PFSK-1 (cell line): ENCODE results near the gene APOBEC3C.

Source experiments
- FOXP2 ChIP-seq: optimal IDR thresholded peaks from 2 replicates; pipeline ENCODE3; 2011; ENCODE audit warnings: borderline replicate concordance, control low read depth, inconsistent platforms; ENCODE audit not compliant: insufficient read depth; ENCODE audit errors: extremely low read length, extremely low read depth
- POLR2AphosphoS5 ChIP-seq: IDR thresholded peaks from 2 replicates; pipeline ENCODE4 v1.6.1; 2012; ENCODE audit warnings: low read depth, mild to moderate bottlenecking, control low read depth, low read length, moderate library complexity
- SIN3A ChIP-seq: IDR thresholded peaks from 2 replicates; pipeline ENCODE4 v1.6.1; 2012; ENCODE audit warnings: mild to moderate bottlenecking, low read length, moderate library complexity, borderline replicate concordance; ENCODE audit not compliant: insufficient read depth
- TAF1 ChIP-seq: IDR thresholded peaks from 2 replicates; pipeline ENCODE4 v1.6.1; 2012; ENCODE audit warnings: low read length, control low read depth, borderline replicate concordance; ENCODE audit not compliant: insufficient read depth
- TF ChIP-seq, protein P1 (sequence below), 2 experiments: IDR thresholded peaks; 2 replicates each; pipeline versions ENCODE4 v1.6.1 to v1.8.0; 2011 to 2012; ENCODE audit warnings: low read depth in 2 of 2, low read length in 2 of 2, control low read depth in 1 of 2, inconsistent platforms in 1 of 2, mild to moderate bottlenecking in 1 of 2, moderate library complexity in 1 of 2; ENCODE audit not compliant: insufficient read depth in 1 of 2

APOBEC3C gene

GRCh38 chr22:39026509-39027150, 12.6 kb downstream of the APOBEC3C start:
- TF ChIP-seq SIN3A (no peak), FOXP2 (no peak), POLR2AphosphoS5 (no peak), TAF1 (no peak)
- TF ChIP-seq, protein P1, sequence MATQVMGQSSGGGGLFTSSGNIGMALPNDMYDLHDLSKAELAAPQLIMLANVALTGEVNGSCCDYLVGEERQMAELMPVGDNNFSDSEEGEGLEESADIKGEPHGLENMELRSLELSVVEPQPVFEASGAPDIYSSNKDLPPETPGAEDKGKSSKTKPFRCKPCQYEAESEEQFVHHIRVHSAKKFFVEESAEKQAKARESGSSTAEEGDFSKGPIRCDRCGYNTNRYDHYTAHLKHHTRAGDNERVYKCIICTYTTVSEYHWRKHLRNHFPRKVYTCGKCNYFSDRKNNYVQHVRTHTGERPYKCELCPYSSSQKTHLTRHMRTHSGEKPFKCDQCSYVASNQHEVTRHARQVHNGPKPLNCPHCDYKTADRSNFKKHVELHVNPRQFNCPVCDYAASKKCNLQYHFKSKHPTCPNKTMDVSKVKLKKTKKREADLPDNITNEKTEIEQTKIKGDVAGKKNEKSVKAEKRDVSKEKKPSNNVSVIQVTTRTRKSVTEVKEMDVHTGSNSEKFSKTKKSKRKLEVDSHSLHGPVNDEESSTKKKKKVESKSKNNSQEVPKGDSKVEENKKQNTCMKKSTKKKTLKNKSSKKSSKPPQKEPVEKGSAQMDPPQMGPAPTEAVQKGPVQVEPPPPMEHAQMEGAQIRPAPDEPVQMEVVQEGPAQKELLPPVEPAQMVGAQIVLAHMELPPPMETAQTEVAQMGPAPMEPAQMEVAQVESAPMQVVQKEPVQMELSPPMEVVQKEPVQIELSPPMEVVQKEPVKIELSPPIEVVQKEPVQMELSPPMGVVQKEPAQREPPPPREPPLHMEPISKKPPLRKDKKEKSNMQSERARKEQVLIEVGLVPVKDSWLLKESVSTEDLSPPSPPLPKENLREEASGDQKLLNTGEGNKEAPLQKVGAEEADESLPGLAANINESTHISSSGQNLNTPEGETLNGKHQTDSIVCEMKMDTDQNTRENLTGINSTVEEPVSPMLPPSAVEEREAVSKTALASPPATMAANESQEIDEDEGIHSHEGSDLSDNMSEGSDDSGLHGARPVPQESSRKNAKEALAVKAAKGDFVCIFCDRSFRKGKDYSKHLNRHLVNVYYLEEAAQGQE (IDR thresholded peaks at IDR 0.05; ENCODE audit: insufficient read depth in 1 of 2, low read depth in 2 of 2, low read length in 2 of 2), result no peak

DNA sequence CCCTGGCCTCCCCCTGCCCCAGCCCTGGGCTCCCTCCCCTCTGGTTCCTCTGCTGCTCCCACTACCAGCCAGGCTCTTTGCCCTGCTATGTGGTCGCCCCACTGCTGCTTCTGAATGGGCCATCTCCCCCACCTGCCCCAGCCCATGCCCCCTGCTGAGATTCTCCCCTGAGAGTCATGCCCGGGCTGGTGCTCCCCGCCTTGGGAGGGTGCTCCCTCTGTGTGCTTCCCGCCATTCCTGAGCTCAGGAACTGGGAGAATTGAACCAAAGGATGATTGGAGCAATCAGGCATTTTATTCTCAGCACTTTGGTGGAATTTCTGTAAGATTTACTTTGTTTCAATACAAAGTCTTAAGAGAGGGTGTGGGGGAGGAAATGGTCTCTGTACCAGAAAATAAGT, 13.7 kb downstream of the APOBEC3C start:
- TF ChIP-seq TAF1 (no peak), POLR2AphosphoS5 (no peak), SIN3A (no peak), FOXP2 (no peak)
- TF ChIP-seq, protein P1 (IDR thresholded peaks at IDR 0.05; ENCODE audit: insufficient read depth in 1 of 2, low read depth in 2 of 2, low read length in 2 of 2), result no peak

GRCh38 chr22:39028281-39028680, 14.2 kb downstream of the APOBEC3C start:
- TF ChIP-seq SIN3A (no peak), POLR2AphosphoS5 (no peak), FOXP2 (no peak), TAF1 (no peak)
- TF ChIP-seq, protein P1 (IDR thresholded peaks at IDR 0.05; ENCODE audit: insufficient read depth in 1 of 2, low read depth in 2 of 2, low read length in 2 of 2), result no peak

DNA sequence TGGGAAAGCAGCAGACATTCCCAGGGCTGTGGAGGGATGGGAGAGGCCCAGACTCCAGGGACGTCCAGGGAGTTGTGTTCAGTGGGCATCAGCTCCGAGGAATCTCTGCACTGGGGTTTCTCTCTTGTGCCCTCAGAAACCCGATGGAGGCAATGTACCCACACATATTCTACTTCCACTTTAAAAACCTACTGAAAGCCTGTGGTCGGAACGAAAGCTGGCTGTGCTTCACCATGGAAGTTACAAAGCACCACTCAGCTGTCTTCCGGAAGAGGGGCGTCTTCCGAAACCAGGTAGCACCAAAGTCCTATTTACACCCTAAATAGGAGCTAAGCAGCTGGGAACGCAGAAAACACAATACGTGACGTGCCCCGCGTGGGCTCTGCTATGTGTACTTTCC, 15.2 kb downstream of the APOBEC3C start:
- TF ChIP-seq, protein P1 (IDR thresholded peaks at IDR 0.05; ENCODE audit: insufficient read depth in 1 of 2, low read depth in 2 of 2, low read length in 2 of 2), result no peak
- TF ChIP-seq POLR2AphosphoS5, result no peak
- TF ChIP-seq SIN3A, result no peak

DNA sequence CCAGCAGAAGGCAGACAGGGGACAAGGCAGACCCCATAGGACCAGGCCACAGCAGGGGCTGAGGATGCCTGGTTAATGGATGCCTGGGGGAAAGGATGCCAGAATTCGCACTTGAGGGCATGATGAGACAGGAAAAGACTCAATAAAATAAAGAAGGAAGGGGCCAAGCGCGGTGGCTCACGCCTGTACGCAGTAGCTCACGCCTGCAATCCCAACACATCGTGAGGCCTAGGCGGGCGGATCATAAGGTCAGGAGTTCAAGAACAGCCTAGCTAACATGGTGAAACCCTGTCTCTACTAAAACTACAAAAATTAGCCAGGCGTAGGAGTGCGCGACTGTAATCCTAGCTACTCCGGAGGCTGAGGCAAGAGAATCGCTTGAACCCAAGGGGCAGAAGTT, 16.6 kb downstream of the APOBEC3C start:
- TF ChIP-seq TAF1 (no peak), FOXP2 (no peak), SIN3A (no peak), POLR2AphosphoS5 (no peak)
- TF ChIP-seq, protein P1 (IDR thresholded peaks at IDR 0.05; ENCODE audit: insufficient read depth in 1 of 2, low read depth in 2 of 2, low read length in 2 of 2), result no peak
